NCI-H146 (cell line): ENCODE data around the gene WDR19.
"Not testable (repeated sequence)": the region's sequence is repeated elsewhere in the genome, so short reads cannot be mapped to it uniquely, and the experiment has no call there.

Experiments used
- DNase-seq: peaks from one replicate; lab custom pipeline; 2025; lab: John Stamatoyannopoulos, UW

The WDR19 gene

DNA sequence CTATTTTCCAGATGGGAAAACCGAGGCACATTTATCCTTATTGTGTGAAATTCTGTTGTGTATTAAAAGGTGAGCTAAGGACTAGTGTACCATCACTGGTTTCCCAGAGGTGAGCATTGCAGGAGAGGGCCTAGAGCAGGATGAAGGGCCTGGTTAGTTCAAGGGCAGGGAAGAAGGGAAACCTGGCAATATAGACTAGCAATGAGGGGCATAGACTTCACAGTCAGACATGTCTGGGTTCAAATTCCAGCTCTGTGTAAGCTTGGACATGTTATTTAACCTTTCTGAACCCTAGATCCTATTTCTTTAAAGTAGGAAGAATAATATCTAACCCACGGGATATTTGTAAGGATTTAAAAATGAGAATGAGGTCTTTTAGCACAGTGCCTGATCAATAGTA is 50.8 kb downstream of the WDR19 start:
- no peak for DNase-seq

DNA sequence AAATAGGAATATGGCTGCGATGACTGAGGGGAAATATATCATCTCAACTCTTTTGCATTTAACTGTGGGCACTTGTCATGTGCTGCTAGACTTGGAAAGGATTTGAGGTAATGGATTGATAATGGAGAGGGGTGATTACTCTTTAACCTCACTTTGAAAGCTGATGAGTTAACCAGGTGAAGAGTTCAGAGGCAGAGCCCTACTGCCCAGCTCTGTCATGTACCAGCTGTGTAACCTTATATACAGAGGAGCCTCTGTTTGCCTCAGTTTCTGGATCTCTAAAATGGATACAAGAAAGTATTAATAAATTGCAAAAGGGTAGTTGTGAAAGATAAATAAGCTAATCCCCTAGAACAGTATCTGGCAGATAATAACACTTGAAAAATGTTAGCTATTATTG is 51.5 kb downstream of the WDR19 start:
- DNase-seq = no peak

DNA sequence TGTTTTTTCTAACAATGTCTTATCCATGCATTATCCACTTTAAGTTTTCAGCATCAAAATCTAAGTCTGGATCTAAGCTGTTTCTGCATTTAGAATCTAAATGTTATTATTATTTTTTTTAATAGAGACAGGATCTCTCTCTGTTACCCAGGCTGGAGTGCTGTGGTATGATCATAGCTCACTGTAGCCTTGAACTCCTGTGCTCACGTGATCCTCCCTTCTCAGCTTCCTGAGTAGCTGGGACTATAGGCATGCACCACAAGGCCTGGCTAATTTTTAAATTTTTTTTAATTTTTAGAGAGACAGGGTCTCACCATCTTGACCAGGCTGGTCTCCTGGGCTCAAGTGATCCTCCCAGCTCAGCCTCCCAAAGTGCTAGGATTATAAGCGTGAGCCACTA is 52.7 kb downstream of the WDR19 start:
- DNase-seq = no peak

DNA sequence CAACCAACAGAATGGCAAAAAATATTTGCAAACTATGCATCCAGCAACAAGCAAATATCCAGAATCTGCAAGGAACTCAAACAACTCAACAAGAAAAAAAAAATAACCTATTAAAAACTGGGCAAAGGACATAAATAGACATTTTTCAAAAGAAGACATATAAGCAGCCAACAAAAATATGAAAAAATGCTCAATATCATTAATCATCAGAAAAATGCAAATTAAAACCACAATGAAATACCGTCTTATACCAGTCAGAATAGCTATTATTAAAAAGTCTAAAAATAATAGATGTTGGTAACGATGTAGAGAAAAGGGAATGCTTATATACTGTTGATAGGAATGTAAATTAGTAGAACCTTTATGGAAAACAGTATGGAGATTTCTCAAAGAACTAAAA is 53.4 kb downstream of the WDR19 start:
- DNase-seq = no peak

DNA sequence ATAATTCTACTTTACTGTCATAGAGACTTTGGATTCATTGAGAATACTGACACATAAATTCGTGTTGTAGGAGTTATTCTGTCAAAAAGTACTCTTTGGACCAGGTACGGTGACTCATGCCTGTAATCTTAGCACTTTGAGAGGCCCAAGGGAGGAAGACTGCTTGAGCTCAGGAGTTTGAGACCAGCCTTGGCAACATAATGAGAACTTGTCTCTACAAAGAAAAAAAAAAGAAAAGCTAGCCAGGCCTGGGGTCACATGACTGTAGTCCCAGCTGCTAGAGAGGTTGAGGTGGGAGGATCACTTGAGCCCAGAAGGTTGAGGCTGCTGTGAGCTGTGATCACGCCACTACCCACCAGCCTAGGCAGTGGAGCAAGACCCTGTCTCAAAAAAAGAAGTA is 54.9 kb downstream of the WDR19 start:
- DNase-seq = no peak

DNA sequence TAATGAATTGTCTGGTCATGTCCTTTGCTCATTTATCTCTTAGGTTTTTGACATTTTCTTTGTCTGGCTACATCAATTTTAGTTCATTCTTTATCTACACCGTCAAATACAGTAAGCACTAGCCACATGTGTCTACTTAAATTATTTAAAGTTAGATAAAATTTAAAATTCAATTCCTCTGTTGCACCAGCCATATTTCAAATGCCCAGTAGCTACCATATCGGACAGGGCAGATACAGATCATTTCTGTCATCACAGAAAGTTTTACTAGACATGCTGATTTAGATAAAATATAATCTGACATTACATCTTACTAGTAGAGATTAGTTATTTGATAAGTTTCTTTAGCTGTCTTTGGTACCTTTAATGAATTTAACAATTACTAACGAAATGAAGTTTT is 61.1 kb downstream of the WDR19 start:
- no peak for DNase-seq

DNA sequence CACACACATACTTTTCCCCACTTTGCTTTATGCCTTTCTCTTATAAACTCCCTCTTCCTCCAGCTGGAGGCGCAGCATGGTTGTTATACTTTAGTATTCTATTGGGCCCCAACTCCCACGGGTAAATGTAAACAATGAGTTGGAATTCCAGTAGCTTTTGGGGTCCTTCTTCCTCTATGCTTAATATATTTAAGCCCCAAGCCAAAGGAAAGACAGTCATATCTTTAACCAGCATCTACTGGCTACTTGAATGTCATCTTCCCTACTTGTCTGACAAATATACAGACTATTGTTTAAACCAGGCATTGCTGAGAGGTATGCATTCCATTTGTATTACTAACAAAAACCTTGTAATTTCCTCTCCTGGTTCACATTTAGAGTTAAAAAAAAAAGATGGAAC is 72.9 kb downstream of the WDR19 start:
- no peak for DNase-seq

DNA sequence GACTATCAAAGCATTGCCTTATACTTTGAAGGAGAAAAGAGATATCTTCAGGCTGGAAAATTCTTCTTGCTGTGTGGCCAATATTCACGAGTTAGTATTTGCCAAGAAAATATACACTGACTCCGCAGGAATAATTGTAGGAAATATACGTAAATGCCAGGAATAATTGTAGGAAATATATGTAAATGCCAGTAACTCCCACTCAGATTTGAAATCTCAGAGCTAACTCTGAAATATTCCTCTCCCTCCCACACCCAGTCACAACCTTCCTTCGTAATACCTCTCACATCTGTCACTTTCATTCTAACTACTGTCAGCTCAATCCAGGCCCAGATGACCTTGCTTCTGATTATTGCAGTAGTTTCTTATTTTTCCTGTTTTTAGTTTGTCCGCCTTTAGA is 73.5 kb downstream of the WDR19 start:
- no peak for DNase-seq

DNA sequence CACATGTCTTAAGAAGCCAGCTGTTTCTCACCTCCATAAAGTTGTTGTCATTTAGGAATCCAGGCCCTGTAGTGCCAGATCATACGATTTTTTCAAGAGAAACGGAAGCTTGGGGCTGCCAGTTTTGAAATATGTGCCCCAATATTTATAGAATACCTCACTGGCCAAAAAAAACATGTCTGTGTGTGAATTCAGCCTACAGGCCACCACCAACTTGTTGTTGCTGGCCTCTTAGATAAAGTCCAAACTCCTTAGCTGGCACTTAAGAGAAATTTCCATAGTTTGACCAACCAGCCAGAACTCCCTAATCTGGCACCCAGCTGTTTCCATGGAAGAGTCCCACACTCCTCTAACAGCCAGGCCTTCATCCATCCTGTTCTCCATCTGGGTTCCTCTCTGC is 74.1 kb downstream of the WDR19 start:
- no peak for DNase-seq

DNA sequence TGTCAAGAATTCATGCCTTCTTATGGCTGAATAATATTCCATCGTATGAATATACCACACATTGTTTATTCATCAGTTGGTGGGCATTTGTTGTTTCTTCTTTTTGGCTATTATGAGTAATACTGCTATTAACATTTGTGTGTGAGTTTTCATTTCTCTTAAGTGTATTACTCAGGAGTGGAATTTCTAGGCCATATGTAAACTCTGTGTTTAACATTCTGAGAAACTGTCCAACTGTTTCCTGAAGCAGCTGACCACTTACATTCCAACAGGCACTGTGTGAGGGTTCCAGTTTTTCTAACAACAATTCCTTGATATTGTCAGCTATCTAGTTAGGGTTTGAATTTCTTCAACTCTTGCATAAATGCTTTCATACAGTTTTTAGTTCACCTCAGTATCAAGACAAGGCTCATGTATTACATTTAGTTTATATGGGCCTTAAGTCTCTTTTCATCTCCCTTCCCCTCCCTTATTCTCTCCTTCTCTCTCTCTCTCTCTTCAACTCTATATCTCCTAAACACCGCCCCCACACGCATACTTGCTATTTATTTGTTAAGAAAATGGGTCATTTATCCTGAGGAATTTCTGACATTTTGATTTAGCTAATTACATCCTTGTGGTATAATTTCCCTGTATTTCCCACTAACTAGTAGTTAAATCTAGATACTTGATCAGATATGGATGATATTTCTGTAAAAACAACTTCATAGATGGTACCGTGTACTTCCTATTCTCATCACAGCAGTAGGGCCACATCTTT is 77.4 kb downstream of the WDR19 start:
- DNase-seq = no peak

DNA sequence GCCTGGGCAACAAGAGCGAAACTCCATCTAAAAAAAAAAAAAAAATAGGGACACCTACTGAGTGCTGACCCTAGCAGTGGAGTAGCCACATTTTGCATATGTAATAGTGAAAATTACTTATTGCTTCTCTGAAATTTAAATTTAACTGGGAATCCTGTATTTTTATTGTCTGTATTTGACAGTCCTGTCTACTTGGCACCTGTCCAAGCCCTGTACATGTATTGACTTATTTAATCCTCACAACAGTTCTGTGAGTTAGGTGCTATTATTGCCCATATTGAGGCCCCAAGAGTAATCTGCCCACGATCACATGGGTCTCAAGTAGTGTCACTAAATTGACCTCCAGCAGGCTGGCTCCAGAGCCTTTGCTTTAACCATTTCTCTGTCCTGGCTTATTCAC is 81.6 kb downstream of the WDR19 start:
- no peak for DNase-seq

DNA sequence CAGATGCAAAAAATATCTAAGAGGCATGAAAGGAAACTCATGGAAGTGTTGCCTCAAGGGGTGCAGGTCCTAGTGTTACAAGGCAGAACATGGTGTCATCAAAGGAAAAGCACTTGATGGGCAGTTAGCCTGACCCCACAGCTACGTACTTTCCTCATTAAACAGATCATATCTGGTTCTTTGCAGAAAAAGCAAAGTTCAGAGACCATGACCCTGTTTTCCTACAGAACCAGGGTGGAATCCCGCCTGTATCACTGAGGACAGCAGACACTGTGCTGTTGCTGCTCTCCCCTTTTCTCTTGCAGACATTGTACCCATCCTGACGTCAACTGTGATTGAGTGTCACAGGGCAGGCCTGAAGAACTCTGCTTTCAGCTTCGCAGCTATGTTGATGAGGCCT is 92.2 kb downstream of the WDR19 start:
- no peak for DNase-seq

DNA sequence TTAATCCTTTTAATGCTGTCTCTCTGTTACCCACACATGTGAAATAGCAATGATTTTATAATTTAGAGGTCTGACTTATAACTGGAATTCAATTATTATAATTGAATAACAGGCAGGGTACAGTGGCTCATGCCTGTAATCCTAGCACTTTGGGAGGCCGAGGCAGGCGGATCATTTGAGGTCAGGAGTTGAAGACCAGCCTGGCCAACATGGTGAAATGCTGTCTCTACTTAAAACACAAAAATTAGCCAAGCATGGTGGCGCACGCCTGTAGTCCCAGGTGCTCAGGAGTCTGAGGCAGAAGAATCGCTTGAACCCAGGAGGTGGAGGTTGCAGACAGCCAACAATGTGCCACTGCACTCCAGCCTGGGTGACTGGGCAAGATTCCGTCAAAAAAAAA is 95.3 kb downstream of the WDR19 start:
- DNase-seq = not testable (repeated sequence)

DNA sequence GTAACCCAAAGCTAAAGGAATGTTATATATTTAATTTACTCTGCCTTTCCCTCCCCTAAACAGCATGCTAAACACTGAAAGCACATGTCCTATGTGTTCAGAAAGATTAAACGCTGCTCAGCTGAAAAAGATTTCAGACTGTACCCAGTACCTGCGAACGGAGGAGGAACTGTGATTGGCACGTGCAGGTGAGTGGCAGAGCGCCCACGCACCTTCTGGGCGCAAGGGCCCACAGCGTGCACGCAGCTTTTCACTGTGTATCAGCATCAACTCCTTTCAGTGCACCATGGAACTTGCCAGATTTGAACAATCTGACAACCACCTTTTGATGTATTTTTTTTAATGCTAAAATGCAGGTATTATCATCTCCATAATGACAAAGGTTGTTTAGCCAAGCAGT is 96.1 kb downstream of the WDR19 start:
- no peak for DNase-seq

DNA sequence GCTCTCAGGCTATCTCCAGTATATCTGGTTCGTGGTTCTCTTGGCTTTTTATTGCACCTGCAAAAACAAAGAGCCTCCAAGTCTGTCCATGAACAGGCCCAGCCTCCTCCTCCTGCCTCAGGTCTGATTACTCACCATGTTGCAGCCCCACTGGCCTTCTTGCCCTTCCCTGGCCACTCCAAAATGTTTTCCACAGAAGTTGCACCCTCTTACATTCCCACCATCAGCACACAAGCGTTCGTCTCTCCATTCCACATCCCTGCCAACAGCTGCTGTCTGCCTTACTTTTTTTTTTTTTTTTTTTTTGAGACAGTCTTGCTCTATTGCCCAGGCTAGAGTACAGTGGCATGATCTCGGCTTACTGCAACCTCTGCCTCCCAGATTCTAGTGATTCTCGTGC is 97.1 kb downstream of the WDR19 start:
- no peak for DNase-seq

DNA sequence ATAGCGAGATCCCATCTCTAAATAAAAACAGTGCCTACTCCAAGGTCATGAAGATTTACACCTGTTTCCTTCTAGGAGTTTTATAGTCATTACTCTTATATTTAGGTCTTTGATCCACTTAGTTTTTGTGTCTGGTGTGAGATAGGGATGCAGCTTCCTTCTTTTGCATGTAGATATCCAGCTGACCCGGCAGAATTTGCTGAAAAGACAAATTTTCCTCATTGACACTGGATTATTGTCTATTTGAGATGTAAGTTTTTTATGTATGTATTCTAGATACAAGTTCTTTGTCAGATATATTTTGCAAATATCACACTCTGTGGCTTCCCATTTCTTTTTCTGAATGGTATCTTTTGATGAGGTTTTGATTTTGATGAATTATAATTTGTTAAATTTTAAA is 98.4 kb downstream of the WDR19 start:
- no peak for DNase-seq

DNA sequence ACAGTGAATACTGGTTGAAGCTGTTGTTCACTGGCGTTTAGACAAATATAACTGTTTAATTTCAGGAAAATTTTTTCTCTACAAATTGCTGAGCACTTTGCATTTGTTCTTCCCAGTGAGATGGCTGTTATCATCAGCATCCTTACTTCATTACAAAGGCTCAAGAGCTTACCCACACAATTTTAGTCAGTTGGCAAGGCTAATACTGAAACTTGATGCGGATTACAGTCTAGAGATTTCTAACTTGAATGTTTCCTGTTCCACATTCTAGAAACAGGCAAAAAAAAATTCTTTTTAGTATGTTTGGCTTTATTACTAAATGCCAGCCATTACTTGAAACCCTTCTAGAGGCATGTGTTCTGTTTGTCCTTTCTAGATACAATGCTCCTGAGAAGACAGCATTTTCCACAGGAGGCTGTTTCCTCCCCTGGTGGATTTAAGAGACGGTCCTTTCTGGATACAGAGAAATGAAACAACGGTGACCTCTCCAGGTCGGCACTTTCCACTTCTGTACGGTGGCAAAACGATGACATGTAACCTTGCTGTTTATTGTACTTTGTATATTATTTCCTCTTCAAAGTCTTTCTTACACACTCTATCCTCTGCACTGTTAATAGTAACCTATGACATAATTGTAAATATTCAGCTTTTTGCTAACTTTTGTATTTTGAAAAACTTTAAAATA is 102.9 kb downstream of the WDR19 start:
- DNase-seq = no peak

DNA sequence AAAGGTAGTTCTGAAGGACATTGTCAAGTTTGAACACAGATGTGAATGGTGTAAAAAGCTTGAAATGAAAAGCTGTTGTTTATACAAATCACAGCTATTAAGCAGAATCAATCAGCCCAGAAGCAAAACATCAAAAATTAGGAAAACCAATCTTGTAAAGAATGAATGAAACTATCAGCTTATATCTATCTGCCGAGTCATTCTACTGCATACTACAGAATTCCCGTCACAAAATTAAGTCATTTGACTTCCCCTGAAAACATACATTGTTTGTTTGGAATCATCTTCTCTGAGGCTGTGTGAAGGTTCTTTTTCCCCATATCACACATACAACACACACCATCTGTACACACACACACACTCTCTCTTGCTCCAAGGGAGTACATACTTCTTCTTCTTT is 103.5 kb downstream of the WDR19 start:
- no peak for DNase-seq

DNA sequence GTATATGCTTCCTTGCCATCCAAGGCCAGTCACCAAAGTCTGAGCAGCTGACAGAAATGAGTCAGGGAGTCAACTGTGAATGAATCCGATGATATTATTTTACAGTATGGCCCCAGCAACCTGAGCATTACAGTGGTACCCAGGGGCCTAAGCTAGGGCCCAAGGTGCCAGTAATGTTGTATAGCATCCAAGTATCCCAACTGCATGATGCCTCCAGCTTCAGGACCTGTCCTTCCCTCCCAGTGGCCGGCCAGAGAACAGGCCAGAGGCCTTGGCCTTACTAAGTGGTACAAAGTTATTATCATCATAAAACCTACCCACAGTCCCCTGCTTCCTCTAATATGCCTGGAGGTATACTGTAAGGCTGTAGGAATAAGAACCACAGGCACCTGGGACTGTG is 103.9 kb downstream of the WDR19 start:
- DNase-seq = no peak

DNA sequence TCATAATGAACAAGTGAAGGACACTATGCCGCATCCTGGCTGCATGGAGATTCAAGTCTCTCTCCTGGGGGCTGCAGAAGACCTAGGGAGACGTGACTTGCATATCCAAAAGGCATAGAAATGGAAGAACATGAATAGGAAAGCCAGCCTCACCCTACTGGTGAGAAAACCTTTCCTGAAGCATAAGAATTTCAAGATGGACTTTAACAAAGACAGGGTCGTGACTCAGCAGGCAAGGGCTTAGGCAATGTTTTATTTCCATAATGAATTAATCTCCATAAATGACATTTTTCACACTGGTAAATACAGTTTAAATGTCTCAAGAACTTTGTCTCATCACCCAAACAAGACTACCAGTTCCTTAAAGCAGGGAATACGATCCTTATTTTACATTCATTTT is 104.9 kb downstream of the WDR19 start:
- DNase-seq = no peak

DNA sequence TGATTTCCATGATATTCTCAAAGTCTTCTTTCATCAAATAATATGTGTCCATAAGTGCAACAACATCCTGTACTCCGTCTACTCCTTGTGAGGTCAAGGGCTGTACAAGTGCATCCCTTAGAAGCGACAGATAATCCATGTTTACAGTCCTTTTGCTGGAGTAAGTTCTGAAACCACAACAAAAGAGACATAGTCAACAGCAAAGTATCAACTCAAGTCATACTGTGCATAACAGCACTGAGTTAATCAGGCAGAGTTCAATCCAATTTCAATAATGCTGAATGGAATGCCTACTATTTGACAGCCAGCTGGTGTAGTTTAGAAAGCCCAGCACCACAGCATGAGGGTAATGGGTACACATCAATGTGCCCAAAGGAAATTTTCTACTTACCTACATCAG is 109.4 kb downstream of the WDR19 start:
- no peak for DNase-seq

DNA sequence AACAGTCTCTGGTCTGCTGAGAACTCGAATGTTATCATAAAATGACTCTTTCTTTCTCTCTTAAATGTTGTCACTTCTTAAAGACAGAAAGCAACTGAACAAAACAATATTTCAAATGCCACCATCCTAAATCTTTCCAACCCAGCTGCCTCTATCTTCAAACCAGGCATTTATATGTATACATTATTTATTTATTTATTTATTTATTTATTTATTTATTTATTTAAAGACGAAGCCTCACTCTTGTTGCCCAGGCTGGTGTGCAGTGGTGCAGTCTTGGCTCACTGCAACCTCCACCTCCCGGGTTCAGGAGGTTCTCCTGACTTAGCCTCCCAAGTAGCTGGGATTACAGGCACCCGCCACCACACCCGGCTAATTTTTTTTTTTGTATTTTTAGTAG is 110.1 kb downstream of the WDR19 start:
- DNase-seq = not testable (repeated sequence)

DNA sequence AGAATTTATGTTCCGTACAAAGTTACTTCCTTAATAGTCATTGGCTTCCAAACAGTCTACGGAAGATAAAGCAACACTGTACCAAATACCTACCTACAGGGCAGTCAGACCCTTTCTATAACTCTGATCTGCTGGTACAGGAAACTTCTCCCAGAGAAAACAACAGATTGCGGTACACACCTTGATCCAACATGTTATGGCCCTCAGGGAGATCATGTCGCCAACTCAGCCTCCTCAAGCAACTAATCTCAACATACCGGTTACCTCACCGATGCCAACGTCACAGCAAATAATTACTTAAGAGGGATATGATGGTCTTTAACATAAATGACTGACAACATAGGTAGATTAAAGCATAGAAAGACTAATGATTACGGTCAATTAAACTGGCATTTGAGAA is 113.5 kb downstream of the WDR19 start:
- DNase-seq = no peak

DNA sequence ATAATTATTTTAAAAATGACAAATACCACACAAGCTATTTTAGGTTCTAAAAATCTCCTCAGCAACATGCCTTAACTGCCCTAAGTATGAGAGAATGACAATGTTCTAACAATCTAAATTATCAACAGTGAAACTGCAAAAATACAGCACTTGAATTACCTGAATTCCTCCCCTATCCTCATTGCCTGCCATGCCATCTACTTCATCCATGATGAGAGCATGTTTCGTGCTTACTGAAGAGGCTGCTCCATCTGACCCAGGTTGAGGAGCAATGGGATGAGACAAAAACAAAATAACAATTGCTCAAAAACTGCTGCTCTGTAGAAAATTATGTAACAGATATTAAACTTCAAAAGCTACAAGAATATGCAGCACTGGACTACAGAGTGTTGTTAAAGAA is 120.6 kb downstream of the WDR19 start:
- DNase-seq = no peak
